CD4-positive, alpha-beta T cell treated with Interleukin-21 for 1 hour (primary cell): ENCODE measurements around the gene LDLRAP1.

ENCODE experiments used
- DNase-seq: peaks from one replicate; pipeline ENCODE4 v3.0.0-alpha.2; 2020

LDLRAP1 gene

GRCh38 chr1:25611843-25612242 is 68.4 kb downstream of the LDLRAP1 start:
- DNase-seq, result no peak

DNA sequence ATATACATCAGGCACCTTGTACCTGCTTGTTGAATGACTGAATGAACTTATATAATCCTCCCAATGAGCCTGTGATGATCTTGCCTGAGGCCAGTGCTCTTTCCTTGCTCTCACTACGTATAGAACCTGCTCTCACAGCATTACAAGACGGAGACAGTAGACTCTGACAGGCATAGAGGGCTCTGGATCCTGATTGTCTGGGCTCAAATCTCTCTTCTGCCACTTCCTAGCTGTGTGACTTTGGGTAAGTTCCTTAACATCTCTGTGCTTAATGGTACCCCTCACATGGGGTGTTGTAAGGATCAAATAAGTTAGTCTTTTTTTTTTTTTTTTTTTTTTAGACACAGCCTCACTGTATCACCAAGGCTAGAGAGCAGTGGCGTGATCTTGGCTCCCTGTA is 69.0 kb downstream of the LDLRAP1 start:
- DNase-seq, result no peak

- DNase-seq, result no peak
Observed at GRCh38 chr1:25613091-25613490, 69.7 kb downstream of the LDLRAP1 start.

DNA sequence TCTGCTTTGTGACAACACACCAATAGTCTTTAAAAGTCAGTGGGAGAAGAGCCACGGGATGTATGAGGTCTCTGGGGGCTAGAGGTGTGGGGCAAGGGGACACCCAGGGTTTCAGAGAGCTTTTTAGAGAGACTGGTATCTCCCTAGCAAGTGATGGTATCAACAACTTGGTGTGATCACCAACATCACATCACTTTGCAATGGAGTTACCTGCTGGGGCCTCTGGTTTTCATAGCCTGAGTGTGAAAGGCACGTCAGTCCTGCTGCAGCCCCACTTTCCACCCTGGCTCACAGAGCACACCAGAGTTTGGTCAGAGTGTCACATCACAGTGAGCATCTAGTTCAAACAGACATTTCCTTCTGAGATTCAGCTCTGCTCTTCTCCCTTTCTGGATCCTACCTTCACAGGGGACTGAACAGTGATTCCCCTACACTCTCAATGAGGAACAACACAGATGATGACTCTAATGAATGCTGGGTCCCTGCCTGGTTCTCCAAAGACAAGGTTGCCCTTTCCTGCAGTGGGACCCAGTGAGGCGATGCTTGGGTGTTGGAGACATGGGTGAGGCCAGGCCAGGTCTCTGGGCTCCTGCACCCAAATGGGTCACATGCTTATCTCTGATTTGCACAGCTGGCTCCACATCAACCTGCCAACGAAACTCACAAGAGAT is 71.2 kb downstream of the LDLRAP1 start:
- DNase-seq, result no peak

DNA sequence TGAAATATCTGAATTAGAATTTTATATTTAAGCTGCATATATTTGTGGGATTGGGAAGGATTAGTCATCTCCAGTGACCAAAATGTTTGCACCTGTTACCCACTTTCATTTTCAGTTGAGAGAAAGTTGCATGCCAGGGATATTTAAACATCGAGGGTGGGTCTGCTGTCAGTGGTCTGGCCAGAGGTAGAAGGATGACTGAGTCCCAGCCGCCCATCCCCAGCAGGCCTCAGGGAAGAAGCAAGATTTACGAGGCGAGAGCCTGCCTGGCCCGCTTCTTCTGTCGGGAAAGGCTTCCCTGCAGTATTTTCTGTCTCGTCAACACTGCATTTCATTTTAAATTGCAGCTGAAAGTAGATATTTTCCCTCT is 71.8 kb downstream of the LDLRAP1 start:
- no peak for DNase-seq

GRCh38 chr1:25615563-25616094 is 72.2 kb downstream of the LDLRAP1 start:
- no peak for DNase-seq

- peak; percentile 89 for DNase-seq
Observed at GRCh38 chr1:25616095-25616986, 72.9 kb downstream of the LDLRAP1 start, which contains the start of gene MAN1C1. Gene MAN1C1, plus strand, starts transcription at chr1:25616791. Its CDS starts 1,007 bp downstream, at chr1:25617798.

DNA sequence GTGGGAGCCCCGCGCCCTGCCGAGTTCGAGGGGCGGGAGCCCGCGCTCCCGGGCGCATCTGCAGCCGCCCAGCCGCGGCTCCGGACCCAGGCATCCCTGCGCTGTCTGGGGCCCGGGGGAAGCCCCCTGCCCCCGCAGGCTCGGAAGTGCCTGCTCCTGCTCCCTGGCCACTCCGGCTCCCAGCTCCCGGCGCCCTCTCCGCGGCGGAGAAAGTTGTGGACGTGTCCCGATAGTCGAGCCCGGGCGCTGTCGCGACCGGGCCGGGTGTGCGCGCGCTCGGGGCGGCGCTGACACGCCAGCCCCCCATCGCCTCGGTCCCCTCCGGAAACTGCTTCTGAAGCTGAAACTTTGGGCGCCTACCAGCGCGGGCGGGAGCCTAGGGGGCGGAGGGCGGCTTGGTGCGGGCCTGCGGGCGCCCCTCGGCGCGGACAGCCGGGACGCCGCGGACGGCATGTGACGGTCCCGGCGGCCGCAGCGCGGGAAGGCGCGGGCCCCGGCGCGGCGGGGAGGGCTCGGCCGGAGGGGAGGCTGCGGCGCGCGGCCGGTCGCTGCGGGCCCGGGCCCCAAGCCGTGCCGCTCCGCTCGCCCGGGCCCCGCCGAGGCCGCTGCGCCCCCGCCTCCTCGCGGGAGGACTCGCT is 73.7 kb downstream of the LDLRAP1 start:
- DNase-seq, result peak; percentile 39

DNA sequence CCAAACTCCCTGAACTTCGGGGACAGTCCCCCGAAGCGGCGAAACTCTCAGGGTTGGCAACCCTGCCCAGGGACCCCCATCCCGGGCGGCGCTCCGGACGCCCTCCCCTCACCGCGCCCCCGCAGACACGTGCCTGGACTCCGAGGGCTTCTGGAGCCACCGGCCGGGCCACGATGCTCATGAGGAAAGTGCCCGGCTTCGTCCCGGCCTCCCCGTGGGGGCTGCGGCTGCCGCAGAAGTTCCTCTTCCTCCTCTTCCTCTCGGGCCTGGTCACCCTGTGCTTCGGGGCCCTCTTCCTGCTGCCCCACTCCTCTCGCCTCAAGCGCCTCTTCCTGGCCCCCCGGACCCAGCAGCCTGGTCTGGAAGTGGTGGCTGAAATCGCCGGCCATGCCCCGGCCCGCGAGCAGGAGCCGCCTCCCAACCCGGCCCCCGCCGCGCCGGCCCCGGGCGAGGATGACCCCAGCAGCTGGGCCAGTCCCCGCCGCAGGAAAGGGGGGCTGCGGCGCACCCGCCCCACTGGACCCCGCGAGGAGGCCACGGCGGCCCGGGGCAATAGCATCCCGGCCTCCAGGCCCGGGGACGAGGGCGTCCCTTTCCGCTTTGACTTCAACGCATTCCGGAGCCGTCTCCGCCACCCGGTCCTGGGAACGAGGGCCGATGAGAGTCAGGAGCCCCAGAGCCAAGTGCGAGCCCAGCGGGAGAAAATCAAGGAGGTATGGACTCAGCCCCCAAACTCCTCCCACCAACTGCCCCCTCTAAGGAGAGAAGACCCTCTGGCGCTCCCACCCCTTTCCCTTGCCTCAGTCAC is 74.4 kb downstream of the LDLRAP1 start:
- no peak for DNase-seq

- DNase-seq, result no peak
Observed at GRCh38 chr1:25618433-25618808, 75.0 kb downstream of the LDLRAP1 start.
